ENCODE results near the gene TRIM56.

TRIM56 gene

GRCh38 chr7:101133621-101134398 is 48.5 kb downstream of the TRIM56 start:
- no peak for DNase-seq (ENCODE audit: low spot score)

GRCh38 chr7:101134399-101134980 is 49.2 kb downstream of the TRIM56 start:
- no peak for DNase-seq (ENCODE audit: low spot score)

- DNase-seq (ENCODE audit: low spot score): no peak
Measured at GRCh38 chr7:101137651-101138212, 52.5 kb downstream of the TRIM56 start.

- DNase-seq (ENCODE audit: low spot score): peak; percentile 11
Measured at GRCh38 chr7:101138213-101138870, 53.1 kb downstream of the TRIM56 start.

- DNase-seq (ENCODE audit: low spot score): no peak
Measured at GRCh38 chr7:101140339-101140699, 55.0 kb downstream of the TRIM56 start.

GRCh38 chr7:101140746-101141382 is 55.6 kb downstream of the TRIM56 start:
- no peak for DNase-seq (ENCODE audit: low spot score)
